HCT116 (cell line): Measurements from ENCODE around the gene DDO. TPM values are rescaled to one million over a fixed set of nuclear protein-coding genes. Genes with fewer than 3 reads are reported as not detected.

Source experiments
- ATAC-seq: fragments of 200-7000 bp; cut with Tn5 transposase; 2 replicates; pipeline ENCODE4 v1.9.1; 2020; ENCODE audit warnings: mild to moderate bottlenecking, moderate library complexity
- BruUV-seq: library from RNA; stranded (reverse); fragments of 400-500 nt; replicated peaks from 2 replicates; lab custom pipeline; 2021; lab: Mats Ljungman, UMichigan
- CTCF ChIA-PET: fragments of 300-600 bp; sonication (Branson Sonifier 250); formaldehyde crosslinking; loops from one replicate; lab custom pipeline; 2021; ENCODE audit warnings: antibody characterized with exemption; lab: Charles Lee
- POLR2A ChIA-PET: fragments of 300-600, 350-600 bp; sonication (Branson Sonifier 250); formaldehyde crosslinking; loops from one replicate; lab custom pipeline; 2021; ENCODE audit warnings: antibody characterized with exemption; lab: Charles Lee
- RAD21 ChIA-PET, 2 experiments: fragments of 300-600 bp; sonication (Branson Sonifier 250); formaldehyde crosslinking; loops; one replicate each; lab custom pipeline; 2023; ENCODE audit warnings: low total read pairs in 2 of 2; ENCODE audit not compliant: uncharacterized antibody in 2 of 2, unreplicated experiment in 2 of 2, low non-redundant PET in 1 of 2; lab: Charles Lee
- DNase-seq: peaks from one replicate; pipeline ENCODE4 v3.0.0-alpha.2; 2010; ENCODE audit warnings: low read depth, low spot score
- H2AFZ ChIP-seq: fragments of 200-600 bp; shearing (Covaris generic), sonication (generic); 2 replicates; pipeline ENCODE4 v1.6.1; 2017; ENCODE audit warnings: low read depth, mixed run types, mixed read lengths, antibody characterized with exemption, low read length; ENCODE audit not compliant: poor library complexity, severe bottlenecking
- H3K27ac ChIP-seq: 2 replicates; pipeline ENCODE4 v1.5.1; 2012; ENCODE audit warnings: low read depth, low read length
- H3K27me3 ChIP-seq: fragments of 200-600 bp; sonication (generic); 2 replicates; pipeline ENCODE4 v1.6.1; 2016; ENCODE audit warnings: mixed run types, low read length, mixed read lengths; ENCODE audit not compliant: insufficient read depth
- H3K36me3 ChIP-seq, 2 experiments: fragments of 200-500 bp in 1 of 2; fragments of 200-600 bp in 1 of 2; sonication (Bioruptor generic) in 1 of 2; sonication (generic) in 1 of 2; 2 replicates each; pipeline versions ENCODE4 v1.5.1 to v1.6.1; 2014 to 2016; ENCODE audit warnings: low read length in 2 of 2, inconsistent platforms in 1 of 2, mixed read lengths in 1 of 2, mixed run types in 1 of 2; ENCODE audit not compliant: insufficient read depth in 2 of 2, control insufficient read depth in 1 of 2
- H3K4me1 ChIP-seq, 2 experiments: fragments of 200-600 bp in 1 of 2; sonication (generic) in 1 of 2; 2 replicates each; pipeline versions ENCODE4 v1.5.1 to v1.6.1; 2012 to 2017; ENCODE audit warnings: low read length in 2 of 2, inconsistent platforms in 1 of 2, mild to moderate bottlenecking in 1 of 2, mixed read lengths in 1 of 2, mixed run types in 1 of 2, moderate library complexity in 1 of 2; ENCODE audit not compliant: insufficient read depth in 2 of 2, control insufficient read depth in 1 of 2
- H3K4me2 ChIP-seq: fragments of 200-600 bp; sonication (generic); 2 replicates; pipeline ENCODE4 v1.6.1; 2017; ENCODE audit warnings: mixed run types, low read length, mixed read lengths
- H3K4me3 ChIP-seq, 2 experiments: fragments of 200-600 bp in 1 of 2; sonication (generic) in 1 of 2; replicated peaks in 1 of 2; 2 replicates each; pipeline ENCODE4 v1.5.1; 2011 to 2016; ENCODE audit warnings: low read length in 2 of 2, control low read depth in 1 of 2, low read depth in 1 of 2, mild to moderate bottlenecking in 1 of 2, mixed read lengths in 1 of 2, mixed run types in 1 of 2
- H3K79me2 ChIP-seq: fragments of 200-600 bp; sonication (generic); 2 replicates; pipeline ENCODE4 v1.6.1; 2017; ENCODE audit warnings: mild to moderate bottlenecking, mixed run types, low read length, moderate library complexity, mixed read lengths; ENCODE audit not compliant: insufficient read depth
- H3K9ac ChIP-seq: fragments of 200-600 bp; sonication (generic); 2 replicates; pipeline ENCODE4 v1.6.1; 2016; ENCODE audit warnings: low read length, mixed read lengths
- H3K9me2 ChIP-seq: fragments of 200-600 bp; sonication (generic), shearing (Covaris generic); 2 replicates; pipeline ENCODE4 v1.6.1; 2017; ENCODE audit warnings: mixed run types, mild to moderate bottlenecking, moderate library complexity; ENCODE audit not compliant: insufficient read depth
- H3K9me3 ChIP-seq, 2 experiments: fragments of 200-500 bp in 1 of 2; fragments of 200-600 bp in 1 of 2; sonication (Bioruptor generic) in 1 of 2; sonication (generic) in 1 of 2; 2 replicates each; pipeline ENCODE4 v1.6.1; 2014 to 2017; ENCODE audit warnings: low read length in 2 of 2, mixed read lengths in 2 of 2, inconsistent platforms in 1 of 2, low read depth in 1 of 2, mild to moderate bottlenecking in 1 of 2, mixed run types in 1 of 2, moderate library complexity in 1 of 2; ENCODE audit not compliant: control insufficient read depth in 1 of 2, insufficient read depth in 1 of 2
- H4K20me1 ChIP-seq: fragments of 200-600 bp; sonication (generic), shearing (Covaris generic); 2 replicates; pipeline ENCODE4 v1.6.1; 2017; ENCODE audit warnings: mixed run types, mild to moderate bottlenecking, moderate library complexity; ENCODE audit not compliant: insufficient read depth
- CBX3 ChIP-seq: IDR thresholded peaks from 2 replicates; pipeline ENCODE4 v1.6.1; 2012; ENCODE audit warnings: low read depth
- CEBPB ChIP-seq: IDR thresholded peaks from 2 replicates; pipeline ENCODE4 v1.6.1; 2012; ENCODE audit warnings: low read depth
- EGR1 ChIP-seq: IDR thresholded peaks from 2 replicates; pipeline ENCODE4 v1.6.1; 2012; ENCODE audit warnings: low read depth
- ELF1 ChIP-seq: IDR thresholded peaks from 2 replicates; pipeline ENCODE4 v1.6.1; 2012; ENCODE audit warnings: low read depth, borderline replicate concordance
- EZH2phosphoT487 ChIP-seq: fragments of 200-600 bp; IDR thresholded peaks from 2 replicates; pipeline ENCODE4 v1.6.1; 2018; ENCODE audit warnings: antibody characterized with exemption, borderline replicate concordance
- FOSL1 ChIP-seq: IDR thresholded peaks from 2 replicates; pipeline ENCODE4 v1.6.1; 2012; ENCODE audit warnings: low read depth
- JUND ChIP-seq: IDR thresholded peaks from 2 replicates; pipeline ENCODE4 v1.6.1; 2012
- POLR2A ChIP-seq: IDR thresholded peaks from 2 replicates; pipeline ENCODE4 v1.7.0; 2011; ENCODE audit warnings: borderline replicate concordance; ENCODE audit not compliant: insufficient read depth, insufficient read length; ENCODE audit errors: extremely low read depth
- POLR2AphosphoS5 ChIP-seq: IDR thresholded peaks from 2 replicates; pipeline ENCODE4 v1.6.1; 2011; ENCODE audit warnings: mild to moderate bottlenecking, low read depth, low read length, moderate library complexity
- RAD21 ChIP-seq: IDR thresholded peaks from 2 replicates; pipeline ENCODE4 v1.6.1; 2012; ENCODE audit warnings: low read depth, mild to moderate bottlenecking
- SIN3A ChIP-seq: IDR thresholded peaks from 2 replicates; pipeline ENCODE4 v1.6.1; 2012; ENCODE audit warnings: low read depth
- SRF ChIP-seq: IDR thresholded peaks from 2 replicates; pipeline ENCODE4 v1.6.1; 2012; ENCODE audit warnings: low read depth
- TCF7L2 ChIP-seq: IDR thresholded peaks from 2 replicates; pipeline ENCODE4 v1.7.0; 2011; ENCODE audit warnings: borderline replicate concordance, inconsistent platforms; ENCODE audit not compliant: insufficient read depth, insufficient read length; ENCODE audit errors: extremely low read depth
- YY1 ChIP-seq: IDR thresholded peaks from 2 replicates; pipeline ENCODE4 v1.6.1; 2011; ENCODE audit warnings: low read length, low read depth, moderate library complexity, mild to moderate bottlenecking; ENCODE audit not compliant: insufficient replicate concordance; ENCODE audit errors: extremely low read depth
- ZFX ChIP-seq: fragments of 450-650 bp; IDR thresholded peaks from 2 replicates; pipeline ENCODE4 v1.6.1; 2017
- ZNF274 ChIP-seq: fragments of 200-500 bp; sonication (Bioruptor generic); IDR thresholded peaks from 2 replicates; pipeline ENCODE4 v1.6.1; 2014; ENCODE audit warnings: mild to moderate bottlenecking, low read depth, low read length, inconsistent platforms
- intact Hi-C: fragments of 100-400 bp; cut with micrococcal nuclease; formaldehyde crosslinking; loops from 2 replicates; pipeline ENCODE4 v1.10.0; 2022
- total RNA-seq: library from RNA; stranded (reverse); gene quantifications from one replicate; pipeline ENCODE4 v1.2.1, GENCODE V29; 2021; ENCODE audit not compliant: unreplicated experiment
- TF ChIP-seq, protein P1 (sequence below): IDR thresholded peaks from 2 replicates; pipeline ENCODE4 v1.6.1; 2012
- TF ChIP-seq, protein P2 (sequence below): IDR thresholded peaks from 2 replicates; pipeline ENCODE4 v1.6.1; 2012; ENCODE audit warnings: low read depth
- TF ChIP-seq, protein P3 (sequence below): IDR thresholded peaks from 2 replicates; pipeline ENCODE4 v1.6.1; 2011; ENCODE audit warnings: mild to moderate bottlenecking, low read length, moderate library complexity; ENCODE audit not compliant: insufficient replicate concordance; ENCODE audit errors: extremely low read depth
- TF ChIP-seq, protein P4 (sequence below): IDR thresholded peaks from 2 replicates; pipeline ENCODE4 v1.6.1; 2012

Gene DDO
- total RNA-seq, 1 experiment from 2014 or later = not detected

DNA sequence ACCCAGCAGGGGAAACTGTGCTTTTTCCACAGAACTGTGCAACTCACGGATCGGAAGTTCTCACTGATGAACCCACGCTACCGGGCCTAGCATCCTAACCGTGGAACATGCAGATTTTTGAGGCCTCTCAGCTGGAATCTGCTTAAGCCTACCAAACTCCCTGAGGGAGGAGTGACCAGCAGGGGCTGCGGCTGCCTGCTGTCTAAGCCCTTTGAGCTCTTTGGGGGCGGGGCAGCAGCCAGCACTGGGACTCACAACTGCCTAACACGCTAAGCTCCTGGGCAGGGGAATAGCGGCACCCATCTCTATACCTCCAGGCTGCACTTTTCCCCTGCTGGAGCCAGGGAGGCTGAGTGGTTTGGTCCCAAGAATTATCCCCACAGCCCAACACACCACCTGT, 36.8 kb downstream of the DDO start:
- TF ChIP-seq FOSL1 (no peak), ZFX (no peak), SIN3A (no peak), JUND (no peak), CEBPB (no peak), RAD21 (no peak), ZNF274 (no peak), EZH2phosphoT487 (no peak), YY1 (no peak), SRF (no peak), TCF7L2 (no peak), POLR2A (no peak), POLR2AphosphoS5 (no peak), EGR1 (no peak), CBX3 (no peak), ELF1 (no peak)
- TF ChIP-seq, protein P1, sequence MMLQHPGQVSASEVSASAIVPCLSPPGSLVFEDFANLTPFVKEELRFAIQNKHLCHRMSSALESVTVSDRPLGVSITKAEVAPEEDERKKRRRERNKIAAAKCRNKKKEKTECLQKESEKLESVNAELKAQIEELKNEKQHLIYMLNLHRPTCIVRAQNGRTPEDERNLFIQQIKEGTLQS = no peak
- TF ChIP-seq, protein P2, sequence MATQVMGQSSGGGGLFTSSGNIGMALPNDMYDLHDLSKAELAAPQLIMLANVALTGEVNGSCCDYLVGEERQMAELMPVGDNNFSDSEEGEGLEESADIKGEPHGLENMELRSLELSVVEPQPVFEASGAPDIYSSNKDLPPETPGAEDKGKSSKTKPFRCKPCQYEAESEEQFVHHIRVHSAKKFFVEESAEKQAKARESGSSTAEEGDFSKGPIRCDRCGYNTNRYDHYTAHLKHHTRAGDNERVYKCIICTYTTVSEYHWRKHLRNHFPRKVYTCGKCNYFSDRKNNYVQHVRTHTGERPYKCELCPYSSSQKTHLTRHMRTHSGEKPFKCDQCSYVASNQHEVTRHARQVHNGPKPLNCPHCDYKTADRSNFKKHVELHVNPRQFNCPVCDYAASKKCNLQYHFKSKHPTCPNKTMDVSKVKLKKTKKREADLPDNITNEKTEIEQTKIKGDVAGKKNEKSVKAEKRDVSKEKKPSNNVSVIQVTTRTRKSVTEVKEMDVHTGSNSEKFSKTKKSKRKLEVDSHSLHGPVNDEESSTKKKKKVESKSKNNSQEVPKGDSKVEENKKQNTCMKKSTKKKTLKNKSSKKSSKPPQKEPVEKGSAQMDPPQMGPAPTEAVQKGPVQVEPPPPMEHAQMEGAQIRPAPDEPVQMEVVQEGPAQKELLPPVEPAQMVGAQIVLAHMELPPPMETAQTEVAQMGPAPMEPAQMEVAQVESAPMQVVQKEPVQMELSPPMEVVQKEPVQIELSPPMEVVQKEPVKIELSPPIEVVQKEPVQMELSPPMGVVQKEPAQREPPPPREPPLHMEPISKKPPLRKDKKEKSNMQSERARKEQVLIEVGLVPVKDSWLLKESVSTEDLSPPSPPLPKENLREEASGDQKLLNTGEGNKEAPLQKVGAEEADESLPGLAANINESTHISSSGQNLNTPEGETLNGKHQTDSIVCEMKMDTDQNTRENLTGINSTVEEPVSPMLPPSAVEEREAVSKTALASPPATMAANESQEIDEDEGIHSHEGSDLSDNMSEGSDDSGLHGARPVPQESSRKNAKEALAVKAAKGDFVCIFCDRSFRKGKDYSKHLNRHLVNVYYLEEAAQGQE = no peak
- TF ChIP-seq, protein P3, sequence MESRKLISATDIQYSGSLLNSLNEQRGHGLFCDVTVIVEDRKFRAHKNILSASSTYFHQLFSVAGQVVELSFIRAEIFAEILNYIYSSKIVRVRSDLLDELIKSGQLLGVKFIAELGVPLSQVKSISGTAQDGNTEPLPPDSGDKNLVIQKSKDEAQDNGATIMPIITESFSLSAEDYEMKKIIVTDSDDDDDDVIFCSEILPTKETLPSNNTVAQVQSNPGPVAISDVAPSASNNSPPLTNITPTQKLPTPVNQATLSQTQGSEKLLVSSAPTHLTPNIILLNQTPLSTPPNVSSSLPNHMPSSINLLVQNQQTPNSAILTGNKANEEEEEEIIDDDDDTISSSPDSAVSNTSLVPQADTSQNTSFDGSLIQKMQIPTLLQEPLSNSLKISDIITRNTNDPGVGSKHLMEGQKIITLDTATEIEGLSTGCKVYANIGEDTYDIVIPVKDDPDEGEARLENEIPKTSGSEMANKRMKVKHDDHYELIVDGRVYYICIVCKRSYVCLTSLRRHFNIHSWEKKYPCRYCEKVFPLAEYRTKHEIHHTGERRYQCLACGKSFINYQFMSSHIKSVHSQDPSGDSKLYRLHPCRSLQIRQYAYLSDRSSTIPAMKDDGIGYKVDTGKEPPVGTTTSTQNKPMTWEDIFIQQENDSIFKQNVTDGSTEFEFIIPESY = no peak
- TF ChIP-seq, protein P4, sequence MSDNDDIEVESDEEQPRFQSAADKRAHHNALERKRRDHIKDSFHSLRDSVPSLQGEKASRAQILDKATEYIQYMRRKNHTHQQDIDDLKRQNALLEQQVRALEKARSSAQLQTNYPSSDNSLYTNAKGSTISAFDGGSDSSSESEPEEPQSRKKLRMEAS = no peak

More for the DNA sequence above, 36.8 kb downstream of the DDO start:
- BruUV-seq = no TSS peak
- CTCF ChIA-PET = no interaction called here
- H3K9me2 ChIP-seq = no peaks in the 10 kb centered on the region
- H3K9ac ChIP-seq = no peak overlapping the region
- no peak for ATAC-seq
- DNase-seq = no peak
- H2AFZ ChIP-seq = no peak overlapping the region
- POLR2A ChIA-PET = no interaction called here
- H3K9me3 ChIP-seq = no peaks in the 10 kb centered on the region
- H3K4me1 ChIP-seq = no peaks in the 10 kb centered on the region
- H3K27ac ChIP-seq = no peak overlapping the region
- RAD21 ChIA-PET = no interaction called here
- no peak overlapping the region for H3K4me2 ChIP-seq
- no peak overlapping the region for H3K4me3 ChIP-seq
- no peaks in the 10 kb centered on the region for H3K36me3 ChIP-seq
- intact Hi-C loops = no loop called here
- H3K27me3 ChIP-seq = no peaks in the 10 kb centered on the region
- H4K20me1 ChIP-seq = no peaks in the 10 kb centered on the region
- H3K79me2 ChIP-seq = no peaks in the 10 kb centered on the region
